ENCODE data around the gene PLPP3. TPM values are rescaled to one million over a fixed set of nuclear protein-coding genes. Genes with fewer than 3 reads are reported as not detected.

PLPP3 gene
- total RNA-seq, 1 experiment from 2014 or later, result 26.7 TPM

GRCh38 chr1:56491441-56491840, 87.9 kb downstream of the PLPP3 start:
- Histone ChIP-seq H4K5ac (ENCODE audit: insufficient read length, low read depth, low read length) (no peak overlapping the region), H2AFZ (ENCODE audit: low read length) (no peak overlapping the region), H3T11ph (ENCODE audit: low read length) (no peak overlapping the region), H2BK15ac (ENCODE audit: low read depth, low read length) (no peak overlapping the region), H2AK5ac (ENCODE audit: insufficient read length, low read length) (no peak overlapping the region), H3K9ac (ENCODE audit: extremely low read depth, insufficient read length, low read length) (no peak overlapping the region), H4K91ac (ENCODE audit: insufficient read length, low read depth, low read length) (no peak overlapping the region), H3K79me2 (ENCODE audit: insufficient read depth, low read length) (no peaks in the 10 kb centered on the region), H3K4me2 (ENCODE audit: insufficient read depth, insufficient read length, low read length) (no peak overlapping the region), H2BK20ac (ENCODE audit: low read depth, low read length, poor library complexity, severe bottlenecking) (no peak overlapping the region), H3K23ac (ENCODE audit: insufficient read length, low read depth, low read length) (no peak overlapping the region), H3K14ac (ENCODE audit: insufficient read depth, low read length) (no peak overlapping the region), H4K8ac (replicated peaks; ENCODE audit: insufficient read length, low read depth, low read length) (no peak overlapping the region), H3K4me1 (ENCODE audit: insufficient read depth, low read length) (peaks cover 3% of the 10 kb centered on the region; the same call in 1 of the 2 replicates), H3K79me1 (ENCODE audit: insufficient read depth, low read depth, low read length, poor library complexity, severe bottlenecking) (no peaks in the 10 kb centered on the region), H3K18ac (ENCODE audit: insufficient read length, low read depth, low read length) (no peak overlapping the region), H2BK5ac (ENCODE audit: insufficient read length, low read length) (no peak overlapping the region), H3K56ac (ENCODE audit: insufficient read length, low read depth, low read length) (no peak overlapping the region), H2BK12ac (ENCODE audit: insufficient read length, low read depth, low read length) (no peak overlapping the region), H3K23me2 (ENCODE audit: insufficient read length, low read depth, low read length, poor library complexity, severe bottlenecking) (no peaks in the 10 kb centered on the region), H2BK120ac (ENCODE audit: low read depth, low read length, poor library complexity, severe bottlenecking) (no peak overlapping the region), H3K9me3 (ENCODE audit: control insufficient read depth, low read depth, low read length) (no peaks in the 10 kb centered on the region), H3K4ac (ENCODE audit: low read depth, low read length) (no peak overlapping the region), H4K20me1 (ENCODE audit: control insufficient read depth, insufficient read depth, insufficient read length) (no peaks in the 10 kb centered on the region), H3K27ac (ENCODE audit: insufficient read length, low read depth, low read length) (no peak overlapping the region), H3K27me3 (ENCODE audit: insufficient read depth, low read length) (no peaks in the 10 kb centered on the region)
- Mint-ChIP-seq H3K27ac (0 out of 7 replicates have a peak overlapping the region, but pooled peaks of 1 of the 3 experiments have one; percentile 20), H3K9me3 (no peaks in the 10 kb centered on the region), H3K4me3 (no peak overlapping the region), H3K27me3 (ENCODE audit: low read depth) (no peaks in the 10 kb centered on the region; the same call in 1 of the 2 replicates), H3K4me1 (peaks cover 43 to 47% of the 10 kb centered on the region in 2 experiments), H3K36me3 (ENCODE audit: insufficient read depth in 1 of 3, low read depth in 3 of 3) (peaks cover 16 to 39% (median 26%) of the 10 kb centered on the region in 3 experiments; a peak in 6 of 7 replicates)
- no CpG with 5 or more reads among the region's 5 CpGs for WGBS (ENCODE audit: extremely low coverage, insufficient read length, low lambda C conversion rate)
- no peak for DNase-seq
- TF ChIP-seq CTCF (conservative IDR thresholded peaks at IDR 0.05), result no peak

Data from H9 (cell line).